Measurements from ENCODE around the gene GRK5.

GRK5 gene

GRCh38 chr10:119308551-119309422, 101.4 kb downstream of the GRK5 start:
- Histone ChIP-seq H3K9ac (ENCODE audit: low read depth, low read length) (no peak overlapping the region), H3K9me3 (ENCODE audit: control insufficient read depth, insufficient read depth, low read length) (no peaks in the 10 kb centered on the region), H3K4me1 (ENCODE audit: control insufficient read depth, insufficient read depth, low read length) (no peaks in the 10 kb centered on the region), H3K36me3 (ENCODE audit: control insufficient read depth, insufficient read depth, low read length) (no peaks in the 10 kb centered on the region), H3K27me3 (ENCODE audit: control insufficient read depth, insufficient read depth, low read length) (no peaks in the 10 kb centered on the region), H3K4me3 (ENCODE audit: low read depth, low read length) (no peak overlapping the region)

- Histone ChIP-seq H3K4me3 (ENCODE audit: low read depth, low read length) (no peak overlapping the region), H3K27me3 (ENCODE audit: control insufficient read depth, insufficient read depth, low read length) (no peaks in the 10 kb centered on the region), H3K36me3 (ENCODE audit: control insufficient read depth, insufficient read depth, low read length) (no peaks in the 10 kb centered on the region), H3K4me1 (ENCODE audit: control insufficient read depth, insufficient read depth, low read length) (no peaks in the 10 kb centered on the region), H3K9ac (ENCODE audit: low read depth, low read length) (no peak overlapping the region), H3K9me3 (ENCODE audit: control insufficient read depth, insufficient read depth, low read length) (no peaks in the 10 kb centered on the region)
These were observed 102.0 kb downstream of the GRK5 start for GRCh38 chr10:119309423-119309770.

GRCh38 chr10:119310806-119311205, 103.4 kb downstream of the GRK5 start:
- no peaks in the 10 kb centered on the region for H3K9me3 ChIP-seq (ENCODE audit: control insufficient read depth, insufficient read depth, low read length)
- no peak overlapping the region for H3K9ac ChIP-seq (ENCODE audit: low read depth, low read length)
- peaks cover 4% of the 10 kb centered on the region for H3K4me1 ChIP-seq (ENCODE audit: control insufficient read depth, insufficient read depth, low read length)
- H3K27me3 ChIP-seq (ENCODE audit: control insufficient read depth, insufficient read depth, low read length): no peaks in the 10 kb centered on the region
- no peaks in the 10 kb centered on the region for H3K36me3 ChIP-seq (ENCODE audit: control insufficient read depth, insufficient read depth, low read length)
- H3K4me3 ChIP-seq (ENCODE audit: low read depth, low read length): no peak overlapping the region

- Histone ChIP-seq H3K9ac (ENCODE audit: low read depth, low read length) (no peak overlapping the region), H3K4me3 (ENCODE audit: low read depth, low read length) (no peak overlapping the region), H3K4me1 (ENCODE audit: control insufficient read depth, insufficient read depth, low read length) (peaks cover 13% of the 10 kb centered on the region), H3K36me3 (ENCODE audit: control insufficient read depth, insufficient read depth, low read length) (no peaks in the 10 kb centered on the region), H3K9me3 (ENCODE audit: control insufficient read depth, insufficient read depth, low read length) (no peaks in the 10 kb centered on the region), H3K27me3 (ENCODE audit: control insufficient read depth, insufficient read depth, low read length) (no peaks in the 10 kb centered on the region)
These were observed 104.9 kb downstream of the GRK5 start for GRCh38 chr10:119312241-119312640.

GRCh38 chr10:119313024-119313423, 105.7 kb downstream of the GRK5 start:
- H3K9ac ChIP-seq (ENCODE audit: low read depth, low read length): no peak overlapping the region
- no peaks in the 10 kb centered on the region for H3K9me3 ChIP-seq (ENCODE audit: control insufficient read depth, insufficient read depth, low read length)
- peaks cover 17% of the 10 kb centered on the region for H3K4me1 ChIP-seq (ENCODE audit: control insufficient read depth, insufficient read depth, low read length)

GRCh38 chr10:119313644-119314043, 106.3 kb downstream of the GRK5 start:
- Histone ChIP-seq H3K4me1 (ENCODE audit: control insufficient read depth, insufficient read depth, low read length) (peaks cover 20% of the 10 kb centered on the region), H3K4me3 (ENCODE audit: low read depth, low read length) (no peak overlapping the region), H3K9me3 (ENCODE audit: control insufficient read depth, insufficient read depth, low read length) (no peaks in the 10 kb centered on the region), H3K36me3 (ENCODE audit: control insufficient read depth, insufficient read depth, low read length) (no peaks in the 10 kb centered on the region), H3K27me3 (ENCODE audit: control insufficient read depth, insufficient read depth, low read length) (no peaks in the 10 kb centered on the region), H3K9ac (ENCODE audit: low read depth, low read length) (no peak overlapping the region)

More at GRCh38 chr10:119313024-119313423, 105.7 kb downstream of the GRK5 start:
- no peak overlapping the region for H3K4me3 ChIP-seq (ENCODE audit: low read depth, low read length)
- no peaks in the 10 kb centered on the region for H3K27me3 ChIP-seq (ENCODE audit: control insufficient read depth, insufficient read depth, low read length)
- H3K36me3 ChIP-seq (ENCODE audit: control insufficient read depth, insufficient read depth, low read length): no peaks in the 10 kb centered on the region

- no peaks in the 10 kb centered on the region for H3K9me3 ChIP-seq (ENCODE audit: control insufficient read depth, insufficient read depth, low read length)
- no peaks in the 10 kb centered on the region for H3K27me3 ChIP-seq (ENCODE audit: control insufficient read depth, insufficient read depth, low read length)
- peaks cover 20% of the 10 kb centered on the region for H3K4me1 ChIP-seq (ENCODE audit: control insufficient read depth, insufficient read depth, low read length)
- H3K36me3 ChIP-seq (ENCODE audit: control insufficient read depth, insufficient read depth, low read length): no peaks in the 10 kb centered on the region
- H3K9ac ChIP-seq (ENCODE audit: low read depth, low read length): no peak overlapping the region
- H3K4me3 ChIP-seq (ENCODE audit: low read depth, low read length): no peak overlapping the region
These were observed 106.7 kb downstream of the GRK5 start for GRCh38 chr10:119314061-119314460.

GRCh38 chr10:119314486-119314885, 107.1 kb downstream of the GRK5 start:
- Histone ChIP-seq H3K4me1 (ENCODE audit: control insufficient read depth, insufficient read depth, low read length) (peaks cover 20% of the 10 kb centered on the region), H3K36me3 (ENCODE audit: control insufficient read depth, insufficient read depth, low read length) (no peaks in the 10 kb centered on the region), H3K9me3 (ENCODE audit: control insufficient read depth, insufficient read depth, low read length) (no peaks in the 10 kb centered on the region), H3K4me3 (ENCODE audit: low read depth, low read length) (no peak overlapping the region), H3K27me3 (ENCODE audit: control insufficient read depth, insufficient read depth, low read length) (no peaks in the 10 kb centered on the region), H3K9ac (ENCODE audit: low read depth, low read length) (no peak overlapping the region)

GRCh38 chr10:119315128-119316001, 108.0 kb downstream of the GRK5 start:
- H3K4me1 ChIP-seq (ENCODE audit: control insufficient read depth, insufficient read depth, low read length): peaks cover 20% of the 10 kb centered on the region
- H3K9ac ChIP-seq (ENCODE audit: low read depth, low read length): no peak overlapping the region

GRCh38 chr10:119316002-119316358, 108.6 kb downstream of the GRK5 start:
- Histone ChIP-seq H3K4me1 (ENCODE audit: control insufficient read depth, insufficient read depth, low read length) (peaks cover 20% of the 10 kb centered on the region), H3K9me3 (ENCODE audit: control insufficient read depth, insufficient read depth, low read length) (no peaks in the 10 kb centered on the region), H3K36me3 (ENCODE audit: control insufficient read depth, insufficient read depth, low read length) (no peaks in the 10 kb centered on the region), H3K9ac (ENCODE audit: low read depth, low read length) (no peak overlapping the region), H3K27me3 (ENCODE audit: control insufficient read depth, insufficient read depth, low read length) (no peaks in the 10 kb centered on the region), H3K4me3 (ENCODE audit: low read depth, low read length) (no peak overlapping the region)

More at GRCh38 chr10:119315128-119316001, 108.0 kb downstream of the GRK5 start:
- Histone ChIP-seq H3K27me3 (ENCODE audit: control insufficient read depth, insufficient read depth, low read length) (no peaks in the 10 kb centered on the region), H3K9me3 (ENCODE audit: control insufficient read depth, insufficient read depth, low read length) (no peaks in the 10 kb centered on the region), H3K4me3 (ENCODE audit: low read depth, low read length) (no peak overlapping the region), H3K36me3 (ENCODE audit: control insufficient read depth, insufficient read depth, low read length) (no peaks in the 10 kb centered on the region)

- H3K4me1 ChIP-seq (ENCODE audit: control insufficient read depth, insufficient read depth, low read length): peaks cover 20% of the 10 kb centered on the region
- no peaks in the 10 kb centered on the region for H3K27me3 ChIP-seq (ENCODE audit: control insufficient read depth, insufficient read depth, low read length)
- H3K9ac ChIP-seq (ENCODE audit: low read depth, low read length): no peak overlapping the region
- no peak overlapping the region for H3K4me3 ChIP-seq (ENCODE audit: low read depth, low read length)
- H3K9me3 ChIP-seq (ENCODE audit: control insufficient read depth, insufficient read depth, low read length): no peaks in the 10 kb centered on the region
- no peaks in the 10 kb centered on the region for H3K36me3 ChIP-seq (ENCODE audit: control insufficient read depth, insufficient read depth, low read length)
These were observed 109.3 kb downstream of the GRK5 start for GRCh38 chr10:119316729-119317097.
